22Rv1 (cell line): ENCODE results near the gene RAB17.

Experiments
- H3K27ac ChIP-seq: fragments of 450-650 bp; 2 replicates; pipeline ENCODE4 v1.5.1; 2017
- ZFX ChIP-seq: fragments of 450-650 bp; IDR thresholded peaks from 2 replicates; pipeline ENCODE4 v1.6.1; 2017; ENCODE audit warnings: antibody characterized with exemption, borderline replicate concordance
- TF ChIP-seq, protein P1 (sequence below): fragments of 450-650 bp; IDR thresholded peaks from 2 replicates; pipeline ENCODE4 v1.5.1; 2017; ENCODE audit warnings: mild to moderate bottlenecking

The RAB17 gene

DNA sequence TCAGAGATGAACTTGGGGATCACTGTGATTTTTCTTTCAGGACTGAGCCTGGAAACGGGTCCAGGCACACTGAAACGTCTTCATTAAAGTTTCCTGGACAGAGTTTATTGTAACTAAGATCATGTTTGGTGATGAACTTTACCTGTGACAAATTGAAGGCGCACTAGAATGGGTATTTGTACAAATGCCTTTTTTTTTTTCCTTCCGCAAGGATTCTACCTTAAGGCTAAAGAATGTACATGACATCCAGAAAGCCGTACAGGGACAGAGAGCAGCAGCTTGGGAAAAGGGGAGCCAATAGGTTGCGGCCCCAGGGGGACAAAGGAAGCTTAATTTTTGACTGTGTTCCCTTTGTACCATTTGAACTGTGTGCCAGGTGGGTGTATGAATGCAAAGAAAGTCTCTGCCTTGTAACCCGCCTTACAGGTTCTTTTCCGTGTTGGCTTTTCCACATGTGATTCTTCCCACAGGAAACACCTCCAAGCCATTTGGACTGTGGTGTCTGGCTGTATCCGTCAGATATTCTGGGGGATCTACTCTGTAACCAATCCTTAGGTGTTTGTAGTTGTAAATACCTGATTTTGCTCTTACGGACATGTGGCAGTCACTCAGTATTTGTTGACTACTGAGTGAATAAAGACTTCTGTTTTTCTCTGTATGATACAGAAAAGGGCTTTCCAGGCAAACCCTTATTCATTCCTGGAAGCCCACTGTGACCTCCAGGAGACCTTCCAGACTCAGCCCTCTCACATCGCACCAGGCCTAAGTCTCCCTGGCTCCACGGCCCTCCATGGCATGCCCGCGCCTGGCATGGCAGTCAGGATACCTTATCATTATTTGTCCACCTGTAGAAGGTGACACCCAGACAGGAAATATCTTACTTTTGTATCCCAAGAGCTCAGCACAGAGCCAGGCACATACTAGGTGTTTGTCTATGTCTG is 38.0 kb upstream of the RAB17 start:
- no peak overlapping the region for H3K27ac ChIP-seq
- no peak for TF ChIP-seq ZFX
- TF ChIP-seq, protein P1, sequence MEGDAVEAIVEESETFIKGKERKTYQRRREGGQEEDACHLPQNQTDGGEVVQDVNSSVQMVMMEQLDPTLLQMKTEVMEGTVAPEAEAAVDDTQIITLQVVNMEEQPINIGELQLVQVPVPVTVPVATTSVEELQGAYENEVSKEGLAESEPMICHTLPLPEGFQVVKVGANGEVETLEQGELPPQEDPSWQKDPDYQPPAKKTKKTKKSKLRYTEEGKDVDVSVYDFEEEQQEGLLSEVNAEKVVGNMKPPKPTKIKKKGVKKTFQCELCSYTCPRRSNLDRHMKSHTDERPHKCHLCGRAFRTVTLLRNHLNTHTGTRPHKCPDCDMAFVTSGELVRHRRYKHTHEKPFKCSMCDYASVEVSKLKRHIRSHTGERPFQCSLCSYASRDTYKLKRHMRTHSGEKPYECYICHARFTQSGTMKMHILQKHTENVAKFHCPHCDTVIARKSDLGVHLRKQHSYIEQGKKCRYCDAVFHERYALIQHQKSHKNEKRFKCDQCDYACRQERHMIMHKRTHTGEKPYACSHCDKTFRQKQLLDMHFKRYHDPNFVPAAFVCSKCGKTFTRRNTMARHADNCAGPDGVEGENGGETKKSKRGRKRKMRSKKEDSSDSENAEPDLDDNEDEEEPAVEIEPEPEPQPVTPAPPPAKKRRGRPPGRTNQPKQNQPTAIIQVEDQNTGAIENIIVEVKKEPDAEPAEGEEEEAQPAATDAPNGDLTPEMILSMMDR, result no peak

DNA sequence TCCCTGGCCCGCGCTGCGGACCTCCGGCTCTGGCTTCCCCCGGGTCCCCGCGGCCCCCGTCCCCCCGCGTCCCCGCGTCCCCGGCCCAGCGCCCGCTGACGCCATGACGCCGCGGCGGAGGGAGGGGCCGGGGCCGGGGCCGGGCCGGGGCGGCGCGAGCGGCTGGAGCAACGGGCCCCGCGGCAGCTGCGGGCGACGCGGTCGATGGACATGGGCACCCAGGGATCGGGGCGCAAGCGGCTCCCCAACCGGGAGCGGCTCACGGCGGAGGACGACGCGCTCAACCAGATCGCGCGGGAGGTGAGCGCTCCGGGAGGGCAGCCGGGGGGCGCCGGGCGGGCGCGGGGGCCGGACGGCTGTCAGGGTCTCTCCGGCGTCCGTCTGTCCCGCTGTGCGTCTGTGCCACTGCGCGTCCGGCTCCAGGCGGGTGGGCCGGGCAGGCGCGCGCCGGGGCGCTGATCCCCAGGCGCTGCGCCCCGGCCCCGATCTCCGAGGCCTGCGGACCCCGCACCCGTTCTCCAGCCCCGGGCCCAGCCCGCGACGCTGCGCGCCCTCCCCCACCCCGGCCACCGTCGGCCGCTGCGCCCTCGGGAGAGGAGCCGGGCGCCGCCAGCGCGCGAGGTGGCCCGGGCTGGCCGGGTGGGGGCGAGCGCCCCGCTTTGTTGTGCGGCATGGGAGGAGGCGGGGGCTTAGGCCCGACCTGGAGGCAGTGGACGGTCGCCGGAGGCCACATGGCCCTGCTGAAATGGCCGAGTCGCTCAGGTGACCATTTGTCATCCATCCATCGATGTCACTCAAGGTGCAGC is 37.1 kb upstream of the RAB17 start, which contains the start of gene LRRFIP1:
TSS of gene LRRFIP1 (plus strand) at position 147 of the 806 bp plus-strand sequence. CDS start at position 205, 58 bp downstream.
- no peak within 1 kb of the TSS for H3K27ac ChIP-seq
- TF ChIP-seq, protein P1, result no peak
- no peak for TF ChIP-seq ZFX

DNA sequence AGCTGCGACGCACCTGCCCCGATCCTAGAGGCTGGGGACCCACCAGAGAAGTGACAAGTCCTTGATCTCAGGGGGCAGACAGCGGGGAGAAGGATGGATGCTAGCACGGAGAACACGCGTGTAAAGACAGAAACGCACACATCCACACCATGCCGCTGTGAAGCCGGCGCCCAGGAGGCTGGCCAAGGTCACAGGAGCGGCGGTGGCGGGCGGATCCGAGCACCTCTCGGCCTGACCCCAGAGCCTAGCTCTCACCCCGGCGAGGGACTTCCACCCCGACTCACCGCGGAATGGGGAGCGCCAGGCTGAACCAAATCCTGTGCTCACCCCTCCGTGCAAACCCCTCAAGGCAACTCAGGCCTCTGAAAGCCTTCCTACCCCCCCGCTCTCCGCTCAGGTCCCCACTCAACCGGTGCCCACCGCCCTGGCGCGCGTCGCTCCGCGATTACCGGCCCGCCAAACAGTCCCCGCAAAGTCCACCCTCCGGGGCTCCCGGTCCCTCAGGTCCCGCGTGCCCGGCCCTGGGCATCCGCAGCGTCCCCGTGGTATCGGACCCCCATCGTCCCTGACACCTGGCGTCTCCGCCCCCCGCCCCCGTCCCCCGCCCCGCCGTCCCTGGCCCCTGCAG is 36.4 kb upstream of the RAB17 start:
- no peak for TF ChIP-seq ZFX
- no peak overlapping the region for H3K27ac ChIP-seq

DNA sequence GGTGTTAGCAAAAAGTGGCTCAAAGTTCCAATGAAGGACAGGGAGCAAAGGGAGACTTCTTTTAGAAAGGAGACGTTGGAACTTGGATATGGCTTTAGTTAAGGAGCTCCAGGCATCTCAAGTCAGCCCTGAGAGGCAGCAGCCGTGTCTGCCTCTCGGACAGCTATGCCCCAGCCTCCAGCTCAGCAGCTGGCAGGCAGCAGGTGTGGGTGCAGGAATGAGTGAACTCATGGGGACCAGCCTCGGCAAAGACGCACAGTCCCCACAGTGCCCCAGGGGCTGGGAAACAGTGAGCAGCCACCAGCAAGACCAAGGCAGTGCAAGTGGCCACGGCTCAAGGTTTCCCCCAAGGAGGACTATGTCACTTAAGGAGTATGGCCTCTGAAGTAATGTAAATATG is 35.2 kb upstream of the RAB17 start:
- H3K27ac ChIP-seq, result no peak overlapping the region
- TF ChIP-seq, protein P1, result no peak
- TF ChIP-seq ZFX, result no peak

DNA sequence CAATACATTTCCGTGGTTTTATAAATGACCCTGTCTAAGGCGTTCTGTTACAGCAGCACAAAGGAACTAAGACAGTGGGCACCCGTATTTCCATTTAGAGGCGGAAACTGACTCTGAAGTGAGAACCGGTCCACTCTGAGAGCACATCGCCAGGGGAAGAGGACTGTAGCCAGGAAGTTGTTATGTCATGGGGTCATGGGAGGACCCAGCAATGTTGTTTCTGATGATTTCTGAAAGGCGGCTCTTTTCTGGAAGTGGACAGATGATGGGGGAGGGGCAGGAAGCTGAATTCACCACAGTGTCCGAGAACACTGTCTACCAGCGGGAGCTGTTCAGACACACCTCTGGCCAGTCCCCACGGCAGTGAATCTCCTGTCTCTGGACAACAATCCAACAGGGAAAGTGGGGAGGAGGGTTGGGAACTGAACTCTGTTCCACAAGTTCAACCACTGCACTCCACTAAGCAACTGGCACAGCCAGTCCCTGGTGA is 34.7 kb upstream of the RAB17 start:
- TF ChIP-seq ZFX, result no peak
- TF ChIP-seq, protein P1, result no peak

DNA sequence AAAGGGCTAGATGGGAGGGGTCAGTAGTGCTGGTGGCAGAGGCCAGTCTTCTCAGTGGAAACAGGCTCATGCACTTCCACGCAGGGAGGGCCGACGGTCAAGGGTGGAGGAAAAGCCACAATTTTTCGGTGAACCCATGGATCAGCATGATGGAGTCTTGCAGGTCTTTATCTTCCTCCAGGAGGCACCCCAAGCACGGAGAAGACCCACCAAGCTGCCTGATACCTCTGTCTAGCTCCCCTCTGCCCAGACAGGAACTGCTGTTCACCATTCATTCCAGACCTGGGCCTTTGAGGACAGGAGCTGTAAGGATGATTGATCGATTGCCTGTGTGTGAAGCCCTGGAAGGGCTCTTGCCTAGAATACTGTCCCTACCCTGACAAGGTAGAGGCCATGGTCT is 34.0 kb upstream of the RAB17 start:
- TF ChIP-seq, protein P1, result no peak
- TF ChIP-seq ZFX, result no peak
- no peak overlapping the region for H3K27ac ChIP-seq

More for the DNA sequence above, 34.7 kb upstream of the RAB17 start:
- no peak overlapping the region for H3K27ac ChIP-seq
